ENCODE data around the gene SLC1A3. TPM values are rescaled to one million over a fixed set of nuclear protein-coding genes. Genes with fewer than 3 reads are reported as not detected.
A peak's percentile ranks its signal among the peaks of the same experiment; 100 is the strongest.

The SLC1A3 gene
- total RNA-seq, 1 donor from 2014 or later = 43.5 TPM

DNA sequence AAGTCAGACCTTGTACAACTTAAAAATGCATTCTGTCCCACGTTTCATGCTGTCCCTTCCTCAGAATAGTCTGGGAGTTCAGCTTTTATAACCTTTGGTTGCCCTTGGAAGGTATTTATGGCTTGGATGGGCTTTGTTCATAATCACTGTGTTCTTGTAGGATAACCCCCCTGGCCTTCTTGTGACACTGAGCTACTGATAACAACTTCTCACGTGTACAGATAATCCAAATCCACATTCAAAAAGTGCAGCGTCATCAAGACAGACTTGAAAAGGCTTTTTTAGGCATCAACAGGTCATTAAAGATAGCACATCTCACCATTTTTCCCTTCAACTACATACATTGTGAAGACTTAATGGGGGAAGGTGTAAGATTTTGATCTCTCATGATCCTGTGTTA lies 42.0 kb downstream of the SLC1A3 start:
- H3K27me3 ChIP-seq = no peaks in the 10 kb centered on the region
- DNase-seq (no peak), ATAC-seq (no peak)
- intact Hi-C loops (cut with DNase I) = no loop called here
- H3K4me3 ChIP-seq = no peak overlapping the region
- H3K9me3 ChIP-seq = no peaks in the 10 kb centered on the region
- TF ChIP-seq CTCF (IDR thresholded peaks at IDR 0.05) = no peak
- peaks cover 4% of the 10 kb centered on the region for H3K4me1 ChIP-seq
- no peaks in the 10 kb centered on the region for H3K36me3 ChIP-seq
- no peak overlapping the region for H3K27ac ChIP-seq

GRCh38 chr5:36651761-36652685 lies 45.6 kb downstream of the SLC1A3 start:
- peaks cover 2% of the 10 kb centered on the region for H3K4me1 ChIP-seq

GRCh38 chr5:36653044-36653705 lies 46.8 kb downstream of the SLC1A3 start:
- intact Hi-C loops (cut with DNase I) = no loop called here

More at GRCh38 chr5:36651761-36652685, 45.6 kb downstream of the SLC1A3 start:
- ATAC-seq = no peak
- H3K27ac ChIP-seq = no peak overlapping the region
- no peaks in the 10 kb centered on the region for H3K9me3 ChIP-seq
- intact Hi-C loops (cut with DNase I) = no loop called here
- DNase-seq = no peak
- no peaks in the 10 kb centered on the region for H3K27me3 ChIP-seq
- no peaks in the 10 kb centered on the region for H3K36me3 ChIP-seq
- TF ChIP-seq CTCF (IDR thresholded peaks at IDR 0.05) = no peak
- no peak overlapping the region for H3K4me3 ChIP-seq

DNA sequence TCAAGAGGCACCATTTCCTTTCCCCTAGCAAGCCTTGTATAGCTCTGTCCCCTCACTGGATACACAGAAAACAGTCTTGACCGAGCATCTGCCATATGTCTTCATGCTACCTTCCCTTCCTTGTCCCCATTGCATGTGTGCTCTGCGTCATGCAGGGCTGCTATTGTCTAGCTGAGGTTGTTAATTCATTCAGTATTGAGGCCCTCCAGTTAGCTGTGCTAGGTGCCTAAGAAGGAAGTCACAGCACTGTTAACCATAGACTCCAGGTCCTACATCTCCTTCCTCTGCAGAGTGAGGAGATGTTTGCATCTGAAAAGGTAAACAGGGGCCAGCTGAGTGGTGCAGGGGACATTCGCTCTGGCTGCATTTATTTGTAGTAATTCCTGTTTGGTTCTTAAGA lies 48.2 kb downstream of the SLC1A3 start:
- ATAC-seq (no peak), DNase-seq (no peak)
- H3K9me3 ChIP-seq = no peaks in the 10 kb centered on the region
- no peaks in the 10 kb centered on the region for H3K36me3 ChIP-seq
- H3K27ac ChIP-seq = no peak overlapping the region
- no peak for TF ChIP-seq CTCF (IDR thresholded peaks at IDR 0.05)
- no peak overlapping the region for H3K4me3 ChIP-seq
- no peaks in the 10 kb centered on the region for H3K27me3 ChIP-seq
- peaks cover 17% of the 10 kb centered on the region for H3K4me1 ChIP-seq
- intact Hi-C loops (cut with DNase I) = no loop called here

More at GRCh38 chr5:36653044-36653705, 46.8 kb downstream of the SLC1A3 start:
- no peak overlapping the region for H3K4me3 ChIP-seq
- no peak for TF ChIP-seq CTCF (IDR thresholded peaks at IDR 0.05)
- no peak for DNase-seq
- H3K4me1 ChIP-seq = peaks cover 14% of the 10 kb centered on the region
- H3K27ac ChIP-seq = no peak overlapping the region
- no peak for ATAC-seq
- H3K27me3 ChIP-seq = no peaks in the 10 kb centered on the region
- no peaks in the 10 kb centered on the region for H3K9me3 ChIP-seq
- no peaks in the 10 kb centered on the region for H3K36me3 ChIP-seq

DNA sequence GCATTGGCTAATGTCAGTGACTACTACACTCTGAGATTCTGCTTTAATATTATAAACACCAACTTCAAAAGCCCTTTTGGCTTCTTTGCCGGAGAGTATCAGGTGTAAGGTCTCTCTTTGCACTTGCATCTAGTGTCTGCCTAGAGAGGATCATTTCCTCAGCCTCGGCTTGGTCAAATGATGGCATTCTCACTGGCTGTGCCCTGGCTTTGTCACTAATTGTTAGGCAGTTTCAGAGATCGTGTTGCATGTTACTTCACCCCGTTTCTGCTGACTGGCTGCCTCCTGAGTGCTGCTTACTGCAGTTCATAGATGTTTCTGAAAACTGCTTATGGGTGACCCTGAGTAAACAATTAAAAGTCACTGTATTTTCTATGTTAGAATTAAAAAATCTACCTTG lies 48.8 kb downstream of the SLC1A3 start:
- no peak overlapping the region for H3K27ac ChIP-seq
- ATAC-seq (peak; percentile 82), DNase-seq (no peak)

More for the DNA sequence above, 48.8 kb downstream of the SLC1A3 start:
- Histone ChIP-seq H3K4me1 (peaks cover 17% of the 10 kb centered on the region), H3K36me3 (no peaks in the 10 kb centered on the region), H3K9me3 (no peaks in the 10 kb centered on the region), H3K4me3 (no peak overlapping the region), H3K27me3 (no peaks in the 10 kb centered on the region)
- intact Hi-C loops (cut with DNase I) = no loop called here
- TF ChIP-seq CTCF (IDR thresholded peaks at IDR 0.05) = no peak

Data from upper lobe of right lung (tissue), 1 donor.